HG03571 (cell line): ENCODE data around the gene RASA3.

Experiments used
- ATAC-seq: cut with Tn5 transposase; IDR thresholded peaks from one replicate; pipeline ENCODE4 v1.9.1; 2021; ENCODE audit not compliant: unreplicated experiment

RASA3 gene

GRCh38 chr13:113975416-113975815 lies 157.0 kb downstream of the RASA3 start:
- no peak for ATAC-seq

DNA sequence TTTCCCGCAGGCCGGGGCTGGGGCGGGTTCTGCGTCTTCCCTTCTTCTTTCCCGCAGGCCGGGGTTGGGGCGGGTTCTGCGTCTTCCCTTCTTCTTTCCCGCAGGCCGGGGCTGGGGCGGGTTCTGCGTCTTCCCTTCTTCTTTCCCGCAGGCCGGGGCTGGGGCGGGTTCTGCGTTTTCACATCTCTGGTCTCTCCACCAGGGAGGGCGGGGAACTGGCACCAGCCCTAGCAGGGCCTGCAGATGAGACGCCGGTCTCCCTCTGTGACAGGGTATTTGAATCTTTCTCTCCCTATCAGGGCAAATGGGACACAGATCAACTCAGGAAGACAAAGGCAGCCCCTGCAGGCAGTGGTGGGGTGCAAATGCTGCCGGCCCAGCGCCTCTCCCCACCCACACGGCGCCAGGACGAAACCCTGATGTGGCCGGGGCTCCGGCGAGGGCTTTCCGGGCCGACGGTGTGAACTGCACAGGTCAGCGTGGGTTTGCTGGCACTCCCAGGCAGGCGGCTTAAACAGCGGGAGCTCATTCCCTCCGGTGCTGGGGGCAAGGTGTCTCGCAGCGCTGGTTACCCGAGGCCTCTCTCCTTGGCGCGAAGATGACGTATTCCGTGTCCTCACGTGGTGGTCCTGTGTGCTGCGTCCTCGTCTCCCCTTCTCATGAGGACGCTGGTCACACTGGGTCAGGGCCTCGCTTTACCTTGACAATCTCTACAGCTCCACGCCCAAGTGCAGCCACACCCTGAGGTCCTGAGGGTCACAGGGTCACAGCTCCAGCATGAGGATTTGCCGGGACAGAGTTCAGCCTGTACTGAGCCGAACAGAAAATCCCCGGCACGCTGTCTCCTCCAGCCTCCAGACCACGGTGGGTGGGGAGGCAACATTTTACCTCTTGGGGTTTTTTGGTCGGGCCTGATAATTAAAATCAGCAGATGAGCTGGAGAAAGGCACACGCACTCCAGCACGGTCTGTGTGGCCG lies 157.8 kb downstream of the RASA3 start:
- ATAC-seq, result no peak

GRCh38 chr13:113973218-113974164 lies 158.9 kb downstream of the RASA3 start, which contains the start of gene C13orf46:
C13orf46 (minus strand) TSS chr13:113974076; CDS start chr13:113973997, 79 bp downstream.
- no peak for ATAC-seq

GRCh38 chr13:113972451-113973217 lies 159.8 kb downstream of the RASA3 start:
- no peak for ATAC-seq

GRCh38 chr13:113971471-113972231 lies 160.8 kb downstream of the RASA3 start:
- no peak for ATAC-seq

DNA sequence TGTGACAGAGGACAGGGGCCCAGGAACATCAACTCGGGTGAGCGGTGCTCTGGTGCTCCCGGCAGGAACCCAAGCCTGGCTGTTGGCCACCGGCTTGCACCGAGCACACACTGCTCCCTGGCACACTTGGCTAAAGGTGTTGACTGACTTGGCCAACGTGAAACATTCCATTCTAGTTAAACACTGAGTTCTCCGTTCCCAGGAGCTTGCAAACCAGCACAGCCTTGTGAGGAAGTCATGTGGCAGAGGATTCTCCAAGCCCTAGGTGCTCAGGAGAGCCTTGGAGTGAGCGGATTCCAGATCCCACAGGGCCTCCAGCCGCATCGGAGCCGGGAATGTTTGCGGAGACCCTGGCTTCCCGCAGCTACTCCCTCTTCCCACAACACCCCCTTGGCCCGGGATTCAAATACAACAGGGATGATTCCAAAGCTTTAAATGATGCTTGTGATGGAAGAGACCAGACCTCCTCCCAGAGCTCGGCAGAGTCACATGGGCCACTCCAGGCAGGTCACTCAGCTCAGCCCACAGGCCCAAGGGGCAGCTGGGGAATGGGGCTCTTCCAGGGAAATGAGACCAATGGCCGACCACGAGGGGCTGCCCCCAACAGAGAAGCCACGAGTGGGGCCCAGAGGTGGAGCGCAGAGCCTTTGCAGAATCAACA lies 161.5 kb downstream of the RASA3 start:
- no peak for ATAC-seq

GRCh38 chr13:113969973-113970611 lies 162.3 kb downstream of the RASA3 start:
- no peak for ATAC-seq

- ATAC-seq, result no peak
Measured at GRCh38 chr13:113969311-113969972, 163.0 kb downstream of the RASA3 start.

DNA sequence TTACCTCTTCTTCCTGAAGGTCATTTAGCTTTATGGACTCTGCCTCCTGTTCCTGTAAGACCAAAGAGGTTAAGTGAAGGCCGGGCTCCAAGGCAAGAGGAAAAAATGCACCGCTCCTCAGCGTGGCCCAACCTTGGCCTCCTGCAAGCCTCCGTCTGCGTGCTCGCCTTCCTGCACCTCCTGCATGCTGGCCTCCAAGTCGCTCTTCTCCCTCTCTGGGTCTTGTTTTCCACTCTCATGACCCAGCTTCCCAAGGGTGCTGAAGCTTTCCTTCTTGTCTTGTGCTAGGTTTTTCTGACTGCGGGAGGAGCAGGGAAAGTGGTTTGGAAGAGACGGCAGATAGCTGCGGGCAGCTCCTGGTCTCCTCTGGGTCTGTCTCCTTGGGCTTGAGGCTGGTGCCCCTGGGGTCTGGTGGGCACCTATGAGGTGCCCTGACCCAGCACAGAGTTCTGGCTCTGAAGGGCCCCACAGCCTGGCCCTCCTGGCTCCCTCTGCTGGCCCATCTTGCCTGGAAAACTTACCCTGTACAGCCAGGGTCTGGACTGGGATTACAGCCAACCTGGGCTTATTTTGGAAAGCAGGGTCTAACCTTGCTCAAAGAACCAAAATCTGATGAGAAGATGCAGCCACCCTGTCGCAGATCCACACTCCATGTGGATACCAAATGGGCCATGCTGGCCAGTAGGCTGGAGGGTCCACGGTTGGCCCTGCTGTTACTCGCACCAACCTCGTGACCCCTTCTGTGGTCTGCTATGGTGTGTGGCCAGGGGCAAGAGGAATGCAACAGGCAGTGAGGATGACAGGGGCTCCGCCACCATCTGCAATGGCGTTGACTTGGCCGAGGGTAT lies 163.7 kb downstream of the RASA3 start:
- ATAC-seq, result no peak

GRCh38 chr13:113967729-113968462 lies 164.5 kb downstream of the RASA3 start:
- no peak for ATAC-seq

DNA sequence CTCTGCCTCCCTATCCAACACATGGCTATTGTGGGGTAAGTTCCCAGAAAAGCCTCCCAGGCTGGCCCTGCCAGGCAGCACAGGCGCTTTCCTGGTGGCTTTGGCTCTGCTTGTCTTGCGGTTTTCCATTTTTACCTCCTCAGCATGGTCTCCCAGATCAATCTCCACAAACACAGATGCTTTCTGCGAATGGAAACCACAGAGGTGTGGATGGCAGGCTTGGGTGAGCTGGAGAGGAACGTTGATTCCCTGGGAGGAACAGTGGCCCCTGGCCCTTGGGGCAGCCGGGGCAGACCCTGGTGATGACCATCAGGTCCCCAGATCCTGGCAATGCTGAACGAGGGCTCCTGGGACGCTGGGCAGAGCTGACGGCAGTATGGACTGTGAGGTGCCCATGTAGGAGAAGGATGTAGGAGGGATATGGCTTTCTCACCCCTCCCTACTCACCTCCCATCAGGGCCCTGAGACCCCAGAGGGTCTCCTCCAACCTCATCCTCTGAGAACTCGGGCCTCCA lies 165.2 kb downstream of the RASA3 start:
- ATAC-seq, result no peak

DNA sequence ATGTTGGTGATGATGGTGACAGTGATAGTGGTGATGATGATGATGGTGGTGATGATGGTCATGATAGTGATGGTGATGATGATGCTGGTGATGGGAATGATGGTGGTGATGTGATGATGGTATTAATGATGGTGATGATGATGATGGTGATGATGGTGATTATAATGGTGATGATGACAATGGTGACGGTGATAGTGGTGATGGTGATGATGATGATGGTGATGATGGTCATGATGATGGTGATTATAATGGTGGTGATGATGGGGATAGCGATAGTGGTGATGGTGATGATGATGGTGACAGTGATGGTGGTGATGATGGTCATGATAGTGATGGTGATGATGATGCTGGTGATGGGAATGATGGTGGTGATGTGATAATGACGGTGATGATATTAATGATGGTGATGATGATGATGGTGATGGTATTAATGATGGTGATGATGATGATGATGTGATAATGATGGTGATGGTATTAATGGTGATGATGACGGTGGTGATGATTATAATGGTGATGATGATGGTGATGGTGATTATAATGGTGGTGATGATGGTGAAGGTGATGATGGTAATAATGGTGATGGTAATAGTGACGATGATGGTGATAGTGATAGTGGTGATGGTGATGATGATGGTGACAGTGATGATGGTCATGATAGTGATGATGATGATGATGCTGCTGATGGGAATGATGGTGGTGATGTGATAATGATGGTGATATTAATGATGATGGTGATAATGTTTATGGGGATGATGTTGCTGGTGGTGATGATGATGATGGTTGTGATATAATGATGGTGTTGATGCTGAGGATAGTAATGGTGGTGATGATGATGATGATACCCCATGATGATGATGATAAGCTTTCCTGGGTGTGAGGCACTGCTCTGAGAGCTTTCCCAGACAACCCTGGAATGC lies 166.2 kb downstream of the RASA3 start:
- no peak for ATAC-seq

DNA sequence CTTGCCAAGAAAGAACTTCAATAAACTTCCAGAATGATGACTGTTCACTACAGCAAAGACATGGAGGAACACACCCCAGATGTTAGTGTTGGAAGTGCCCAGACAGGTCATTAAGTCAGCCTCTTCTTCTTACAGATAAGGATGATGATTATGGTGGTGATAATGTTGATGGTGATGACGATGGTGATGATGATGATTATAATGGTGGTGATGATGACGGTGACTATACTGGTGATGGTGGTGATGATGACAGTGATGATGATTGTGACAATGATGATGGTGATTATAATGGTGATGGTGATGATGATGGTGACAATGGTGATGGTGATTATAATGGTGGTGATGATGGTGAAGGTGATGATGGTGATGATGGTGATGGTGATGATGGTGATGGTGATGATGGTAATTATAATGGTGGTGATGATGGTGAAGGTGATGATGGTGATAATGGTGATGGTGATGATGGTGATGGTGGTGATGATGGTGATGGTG lies 167.0 kb downstream of the RASA3 start:
- no peak for ATAC-seq

GRCh38 chr13:113964251-113964995 lies 168.0 kb downstream of the RASA3 start:
- no peak for ATAC-seq

- no peak for ATAC-seq
Measured at GRCh38 chr13:113963376-113963775, 169.0 kb downstream of the RASA3 start.
